Neural progenitor cell (in vitro differentiated cells): ENCODE results near the gene HSD17B1. TPM values are rescaled to one million over a fixed set of nuclear protein-coding genes. Genes with fewer than 3 reads are reported as not detected.

Source experiments
- DNase-seq: peaks from one replicate; pipeline ENCODE4 v3.0.0-alpha.2; 2016; ENCODE audit warnings: low spot score
- H2AFZ ChIP-seq: fragments of 200-600 bp; sonication (generic); replicated peaks from 2 replicates; pipeline ENCODE4 v1.6.1; 2016; ENCODE audit warnings: antibody characterized with exemption
- H3F3A ChIP-seq: fragments of 200-600 bp; sonication (generic); 2 replicates; pipeline ENCODE4 v1.6.1; 2016; ENCODE audit warnings: antibody characterized with exemption, low read depth
- H3K27ac ChIP-seq: fragments of 200-600 bp; sonication (generic); 2 replicates; pipeline ENCODE4 v1.5.1; 2016; ENCODE audit warnings: mild to moderate bottlenecking
- H3K27me3 ChIP-seq: fragments of 200-600 bp; sonication (generic); 2 replicates; pipeline ENCODE4 v1.6.1; 2016; ENCODE audit warnings: mild to moderate bottlenecking, moderate library complexity
- H3K36me3 ChIP-seq: fragments of 200-600 bp; sonication (generic); 2 replicates; pipeline ENCODE4 v1.5.1; 2016
- H3K4me1 ChIP-seq: fragments of 200-600 bp; sonication (generic); 2 replicates; pipeline ENCODE4 v1.6.1; 2016; ENCODE audit warnings: mixed run types
- H3K4me2 ChIP-seq: fragments of 200-600 bp; sonication (generic); 2 replicates; pipeline ENCODE4 v1.6.1; 2016
- H3K4me3 ChIP-seq: fragments of 200-600 bp; sonication (generic); 2 replicates; pipeline ENCODE4 v1.5.1; 2016
- H3K79me2 ChIP-seq: fragments of 200-600 bp; sonication (generic); 2 replicates; pipeline ENCODE4 v1.6.1; 2016; ENCODE audit warnings: low read depth
- H3K9ac ChIP-seq: fragments of 200-600 bp; sonication (generic); 2 replicates; pipeline ENCODE4 v1.6.1; 2016
- H3K9me3 ChIP-seq: fragments of 200-600 bp; sonication (generic); 2 replicates; pipeline ENCODE4 v1.5.1; 2016; ENCODE audit warnings: low read depth
- H4K20me1 ChIP-seq: fragments of 200-600 bp; sonication (generic); 2 replicates; pipeline ENCODE4 v1.6.1; 2016; ENCODE audit warnings: low read depth
- H3K27ac Mint-ChIP-seq: 3 replicates; pipeline ENCODE4 v1.8.0; 2021; ENCODE audit warnings: mixed read lengths
- H3K27me3 Mint-ChIP-seq: 2 replicates; pipeline ENCODE4 v1.8.0; 2022; ENCODE audit warnings: low read depth, mild to moderate bottlenecking, inconsistent platforms, moderate library complexity, mixed read lengths; ENCODE audit not compliant: insufficient read depth
- H3K36me3 Mint-ChIP-seq: 3 replicates; pipeline ENCODE4 v1.8.0; 2021; ENCODE audit warnings: mixed read lengths
- H3K4me1 Mint-ChIP-seq: 3 replicates; pipeline ENCODE4 v1.8.0; 2021; ENCODE audit warnings: mixed read lengths
- H3K4me3 Mint-ChIP-seq: 3 replicates; pipeline ENCODE4 v1.8.0; 2021; ENCODE audit warnings: mild to moderate bottlenecking, moderate library complexity, mixed read lengths
- H3K9me3 Mint-ChIP-seq: 3 replicates; pipeline ENCODE4 v1.8.0; 2020; ENCODE audit warnings: mixed read lengths
- EZH2 ChIP-seq: fragments of 200-600 bp; sonication (generic); IDR thresholded peaks from 2 replicates; pipeline ENCODE4 v1.6.1; 2017; ENCODE audit warnings: antibody characterized with exemption, mild to moderate bottlenecking, moderate library complexity
- EZH2phosphoT487 ChIP-seq: fragments of 200-600 bp; sonication (generic); IDR thresholded peaks from 2 replicates; pipeline ENCODE4 v1.6.1; 2017; ENCODE audit warnings: antibody characterized with exemption
- total RNA-seq: library from RNA; depleted of rRNA; stranded (reverse); fragments of >200 nt; gene quantifications from 2 replicates; pipeline ENCODE4 v1.2.3, GENCODE V29; 2015; ENCODE audit warnings: low replicate concordance
- TF ChIP-seq, protein P1 (sequence below): fragments of 200-600 bp; sonication (generic); IDR thresholded peaks from 2 replicates; pipeline ENCODE4 v1.5.1; 2017; ENCODE audit warnings: antibody characterized with exemption, mild to moderate bottlenecking

The HSD17B1 gene
- total RNA-seq, 1 donor from 2014 or later: 2.2 TPM

- H3K9ac ChIP-seq: peak within 1 kb of the TSS; percentile 86
- Mint-ChIP-seq H3K36me3 (peaks cover 21% of the 10 kb centered on the region), H3K27ac (peak within 1 kb of the TSS; percentile 99), H3K27me3 (peaks cover 6% of the 10 kb centered on the region), H3K4me1 (peaks cover 28% of the 10 kb centered on the region), H3K9me3 (no peaks in the 10 kb centered on the region), H3K4me3 (peak within 1 kb of the TSS; percentile 100)
- H2AFZ ChIP-seq: peak within 1 kb of the TSS; percentile 47
- H3K27ac ChIP-seq: no peak within 1 kb of the TSS
- H3K27me3 ChIP-seq: no peaks in the 10 kb centered on the region
- peaks cover 48% of the 10 kb centered on the region for H3F3A ChIP-seq
- TF ChIP-seq EZH2phosphoT487: no peak
- TF ChIP-seq, protein P1, sequence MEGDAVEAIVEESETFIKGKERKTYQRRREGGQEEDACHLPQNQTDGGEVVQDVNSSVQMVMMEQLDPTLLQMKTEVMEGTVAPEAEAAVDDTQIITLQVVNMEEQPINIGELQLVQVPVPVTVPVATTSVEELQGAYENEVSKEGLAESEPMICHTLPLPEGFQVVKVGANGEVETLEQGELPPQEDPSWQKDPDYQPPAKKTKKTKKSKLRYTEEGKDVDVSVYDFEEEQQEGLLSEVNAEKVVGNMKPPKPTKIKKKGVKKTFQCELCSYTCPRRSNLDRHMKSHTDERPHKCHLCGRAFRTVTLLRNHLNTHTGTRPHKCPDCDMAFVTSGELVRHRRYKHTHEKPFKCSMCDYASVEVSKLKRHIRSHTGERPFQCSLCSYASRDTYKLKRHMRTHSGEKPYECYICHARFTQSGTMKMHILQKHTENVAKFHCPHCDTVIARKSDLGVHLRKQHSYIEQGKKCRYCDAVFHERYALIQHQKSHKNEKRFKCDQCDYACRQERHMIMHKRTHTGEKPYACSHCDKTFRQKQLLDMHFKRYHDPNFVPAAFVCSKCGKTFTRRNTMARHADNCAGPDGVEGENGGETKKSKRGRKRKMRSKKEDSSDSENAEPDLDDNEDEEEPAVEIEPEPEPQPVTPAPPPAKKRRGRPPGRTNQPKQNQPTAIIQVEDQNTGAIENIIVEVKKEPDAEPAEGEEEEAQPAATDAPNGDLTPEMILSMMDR: peak; percentile 57
- no peak for TF ChIP-seq EZH2
- H3K4me3 ChIP-seq: peak within 1 kb of the TSS; percentile 67
- H4K20me1 ChIP-seq: peaks cover 11% of the 10 kb centered on the region
- peaks cover 2% of the 10 kb centered on the region for H3K36me3 ChIP-seq
- no peaks in the 10 kb centered on the region for H3K9me3 ChIP-seq
- H3K79me2 ChIP-seq: peaks cover 25% of the 10 kb centered on the region
- peaks cover 14% of the 10 kb centered on the region for H3K4me1 ChIP-seq
- peak within 1 kb of the TSS; percentile 79 for H3K4me2 ChIP-seq
- DNase-seq: peak; percentile 97
Measured at GRCh38 chr17:42577532-42578281, 25.0 kb downstream of the HSD17B1 start, which contains the start of gene PSMC3IP. Gene PSMC3IP (minus strand): TSS chr17:42577729. CDS start chr17:42577686, 43 bp downstream.

- peaks cover 28% of the 10 kb centered on the region for H3K4me1 Mint-ChIP-seq
- H3K27me3 ChIP-seq: no peaks in the 10 kb centered on the region
- H3F3A ChIP-seq: peaks cover 41% of the 10 kb centered on the region
- peak overlapping the region; percentile 100 for H3K4me3 Mint-ChIP-seq
- H3K79me2 ChIP-seq: peaks cover 25% of the 10 kb centered on the region
- peak overlapping the region; percentile 42 for H3K9ac ChIP-seq
- H3K27ac Mint-ChIP-seq: peak overlapping the region; percentile 99
- TF ChIP-seq, protein P1: peak; percentile 73
- TF ChIP-seq EZH2 (peak; percentile 24), EZH2phosphoT487 (no peak)
- H3K4me1 ChIP-seq: peaks cover 14% of the 10 kb centered on the region
- no peak overlapping the region for H2AFZ ChIP-seq
- peaks cover 23% of the 10 kb centered on the region for H3K36me3 Mint-ChIP-seq
- H3K27ac ChIP-seq: no peak overlapping the region
- H3K36me3 ChIP-seq: no peaks in the 10 kb centered on the region
- H3K27me3 Mint-ChIP-seq: peaks cover 6% of the 10 kb centered on the region
- H3K9me3 Mint-ChIP-seq: no peaks in the 10 kb centered on the region
- peak; percentile 92 for DNase-seq
- peak overlapping the region; percentile 67 for H3K4me3 ChIP-seq
- H4K20me1 ChIP-seq: peaks cover 11% of the 10 kb centered on the region
- H3K9me3 ChIP-seq: no peaks in the 10 kb centered on the region
- H3K4me2 ChIP-seq: peak overlapping the region; percentile 79
Measured at GRCh38 chr17:42578282-42578869, 25.7 kb downstream of the HSD17B1 start.

- Mint-ChIP-seq H3K4me3 (peak overlapping the region; percentile 75), H3K36me3 (peaks cover 25% of the 10 kb centered on the region), H3K27ac (no peak overlapping the region), H3K4me1 (peaks cover 28% of the 10 kb centered on the region), H3K9me3 (no peaks in the 10 kb centered on the region), H3K27me3 (peaks cover 6% of the 10 kb centered on the region)
- H3K4me2 ChIP-seq: no peak overlapping the region
- H3K4me3 ChIP-seq: no peak overlapping the region
- H3K79me2 ChIP-seq: peaks cover 25% of the 10 kb centered on the region
- peaks cover 28% of the 10 kb centered on the region for H3F3A ChIP-seq
- no peak overlapping the region for H2AFZ ChIP-seq
- H4K20me1 ChIP-seq: peaks cover 6% of the 10 kb centered on the region
- no peak overlapping the region for H3K27ac ChIP-seq
- no peak overlapping the region for H3K9ac ChIP-seq
- DNase-seq: no peak
- TF ChIP-seq, protein P1: no peak
- TF ChIP-seq EZH2 (no peak), EZH2phosphoT487 (no peak)
- H3K9me3 ChIP-seq: no peaks in the 10 kb centered on the region
- H3K4me1 ChIP-seq: peaks cover 14% of the 10 kb centered on the region
- H3K27me3 ChIP-seq: no peaks in the 10 kb centered on the region
- H3K36me3 ChIP-seq: no peaks in the 10 kb centered on the region
Measured at GRCh38 chr17:42579794-42580551, 27.2 kb downstream of the HSD17B1 start.
